ENCODE data around the gene TCF7L2. TPM values are rescaled to one million over a fixed set of nuclear protein-coding genes. Genes with fewer than 3 reads are reported as not detected.

TCF7L2 gene
- total and polyA plus RNA-seq, 9 of the 15 experiments (the other 6 are each of a cell fraction or from before 2014, with no cell fraction given) = 0.32 to 2.8 (median 0.92) TPM

DNA sequence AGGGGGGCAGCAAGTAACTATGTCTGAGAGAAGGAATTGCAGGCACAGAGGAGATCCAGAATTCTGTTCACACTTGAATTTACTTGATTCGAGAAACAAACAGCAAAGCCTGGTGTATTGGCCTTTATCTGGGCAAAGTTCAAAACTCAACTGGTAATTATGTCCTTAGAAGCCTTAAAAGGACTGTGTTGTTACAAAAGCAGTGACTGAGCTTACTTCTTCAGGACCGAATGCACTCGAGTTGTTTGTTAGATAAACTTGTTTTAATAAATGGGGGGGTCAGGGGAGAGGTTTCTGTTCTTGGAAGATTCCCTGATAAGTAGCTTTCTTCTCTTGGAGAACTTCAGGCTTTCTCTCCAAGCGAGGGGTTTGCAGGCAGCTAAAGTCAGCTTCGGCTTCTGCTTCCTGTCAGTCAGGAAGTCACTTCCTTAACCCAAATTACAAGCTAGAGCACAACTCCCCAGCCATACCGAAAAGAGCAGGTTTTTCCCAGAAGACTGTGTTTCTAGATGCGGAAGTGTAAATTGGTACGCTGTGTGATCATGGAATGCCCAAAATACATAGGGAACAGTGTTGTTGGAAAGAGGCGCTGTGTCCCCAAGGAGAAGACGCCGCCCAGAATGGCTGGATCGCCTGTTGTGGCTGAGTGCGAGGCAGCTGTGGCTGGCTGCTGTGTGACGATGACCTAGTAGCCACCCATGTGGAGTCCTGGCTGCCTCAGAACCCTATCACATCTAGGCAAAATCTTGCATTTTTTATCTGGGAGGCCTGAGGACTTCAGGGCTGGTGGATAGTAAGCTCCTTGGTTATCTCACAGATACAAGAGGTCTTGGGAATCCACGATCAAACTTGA, 110.4 kb downstream of the TCF7L2 start (continued):
- TF ChIP-seq PRMT5 (CRISPR knock-in tag; IDR thresholded peaks at IDR 0.05) (no peak), NFXL1 (CRISPR knock-in tag; IDR thresholded peaks at IDR 0.05) (no peak), ZNF436 (CRISPR knock-in tag; IDR thresholded peaks at IDR 0.05) (no peak), FOXA1 (IDR thresholded peaks at IDR 0.05; ENCODE audit: borderline replicate concordance) (no peak), SMARCE1 (IDR thresholded peaks at IDR 0.05) (no peak; the same call in 1 of the 2 replicates), PHF21A (IDR thresholded peaks at IDR 0.05; ENCODE audit: borderline replicate concordance, low read depth) (0 out of 2 replicates have a peak, but pooled peaks have one; percentile 14), ZSCAN29 (IDR thresholded peaks at IDR 0.05) (no peak), CREBBP (IDR thresholded peaks at IDR 0.05; ENCODE audit: low read depth, low read length) (no peak), ID3 (CRISPR knock-in tag; IDR thresholded peaks at IDR 0.05) (no peak), ID3 (tag; IDR thresholded peaks at IDR 0.05) (no peak), PKNOX1 (IDR thresholded peaks at IDR 0.05) (peak; percentile 89), SMAD4 (CRISPR knock-in tag; conservative IDR thresholded peaks at IDR 0.05) (peak; percentile 76), E2F4 (CRISPR knock-in tag; IDR thresholded peaks at IDR 0.05; ENCODE audit: low read depth) (no peak), AFF1 (IDR thresholded peaks at IDR 0.05; ENCODE audit: low read depth in 1 of 2, partially characterized antibody in 2 of 2) (peak in 1 of 2 experiments; percentile 34)
- TF ChIP-seq, protein P1, sequence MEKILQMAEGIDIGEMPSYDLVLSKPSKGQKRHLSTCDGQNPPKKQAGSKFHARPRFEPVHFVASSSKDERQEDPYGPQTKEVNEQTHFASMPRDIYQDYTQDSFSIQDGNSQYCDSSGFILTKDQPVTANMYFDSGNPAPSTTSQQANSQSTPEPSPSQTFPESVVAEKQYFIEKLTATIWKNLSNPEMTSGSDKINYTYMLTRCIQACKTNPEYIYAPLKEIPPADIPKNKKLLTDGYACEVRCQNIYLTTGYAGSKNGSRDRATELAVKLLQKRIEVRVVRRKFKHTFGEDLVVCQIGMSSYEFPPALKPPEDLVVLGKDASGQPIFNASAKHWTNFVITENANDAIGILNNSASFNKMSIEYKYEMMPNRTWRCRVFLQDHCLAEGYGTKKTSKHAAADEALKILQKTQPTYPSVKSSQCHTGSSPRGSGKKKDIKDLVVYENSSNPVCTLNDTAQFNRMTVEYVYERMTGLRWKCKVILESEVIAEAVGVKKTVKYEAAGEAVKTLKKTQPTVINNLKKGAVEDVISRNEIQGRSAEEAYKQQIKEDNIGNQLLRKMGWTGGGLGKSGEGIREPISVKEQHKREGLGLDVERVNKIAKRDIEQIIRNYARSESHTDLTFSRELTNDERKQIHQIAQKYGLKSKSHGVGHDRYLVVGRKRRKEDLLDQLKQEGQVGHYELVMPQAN (IDR thresholded peaks at IDR 0.05; ENCODE audit: borderline replicate concordance) = no peak
- TF ChIP-seq, protein P2, sequence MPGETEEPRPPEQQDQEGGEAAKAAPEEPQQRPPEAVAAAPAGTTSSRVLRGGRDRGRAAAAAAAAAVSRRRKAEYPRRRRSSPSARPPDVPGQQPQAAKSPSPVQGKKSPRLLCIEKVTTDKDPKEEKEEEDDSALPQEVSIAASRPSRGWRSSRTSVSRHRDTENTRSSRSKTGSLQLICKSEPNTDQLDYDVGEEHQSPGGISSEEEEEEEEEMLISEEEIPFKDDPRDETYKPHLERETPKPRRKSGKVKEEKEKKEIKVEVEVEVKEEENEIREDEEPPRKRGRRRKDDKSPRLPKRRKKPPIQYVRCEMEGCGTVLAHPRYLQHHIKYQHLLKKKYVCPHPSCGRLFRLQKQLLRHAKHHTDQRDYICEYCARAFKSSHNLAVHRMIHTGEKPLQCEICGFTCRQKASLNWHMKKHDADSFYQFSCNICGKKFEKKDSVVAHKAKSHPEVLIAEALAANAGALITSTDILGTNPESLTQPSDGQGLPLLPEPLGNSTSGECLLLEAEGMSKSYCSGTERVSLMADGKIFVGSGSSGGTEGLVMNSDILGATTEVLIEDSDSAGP (CRISPR knock-in tag; IDR thresholded peaks at IDR 0.05) = no peak
